K562 (cell line): Measurements from ENCODE around the gene RTL5. TPM values are rescaled to one million over a fixed set of nuclear protein-coding genes. Genes with fewer than 3 reads are reported as not detected.

ENCODE experiments used
- ATAC-seq: fragments of 200-7000 bp; cut with Tn5 transposase; 3 replicates; pipeline ENCODE4 v1.9.1; 2020; ENCODE audit warnings: moderate library complexity
- BruUV-seq: library from RNA; stranded (reverse); fragments of 400-500 nt; replicated peaks from 2 replicates; lab custom pipeline; 2021; lab: Mats Ljungman, UMichigan
- CTCF ChIA-PET: fragments of 300-600 bp; formaldehyde crosslinking; extraction: SDS; loops from one replicate; lab custom pipeline; 2021; ENCODE audit warnings: low intra/inter-chr PET ratio; lab: Yijun Ruan, JAX
- POLR2A ChIA-PET: fragments of 300-600, 350-650 bp; sonication (Branson Sonifier 250); formaldehyde crosslinking; extraction: SDS; loops from one replicate; lab custom pipeline; 2021; ENCODE audit warnings: antibody characterized with exemption, inconsistent platforms; lab: Yijun Ruan, JAX
- DNase-seq, 4 experiments: peaks; one replicate each; pipeline versions ENCODE4 v3.0.0 to v3.0.0-alpha.2; 2011 to 2018; ENCODE audit warnings: low spot score in 3 of 4, mixed read lengths in 3 of 4; ENCODE audit errors: extremely low read depth in 1 of 4
- FAIRE-seq: peaks from 2 replicates; lab custom pipeline; 2011; peaks lifted over from hg19 to GRCh38; lab: Jason Lieb, UNC
- H2AFZ ChIP-seq: 2 replicates; pipeline ENCODE4 v1.6.0; 2011; ENCODE audit warnings: low read depth, low read length, control low read depth, inconsistent platforms
- H3K27ac ChIP-seq: fragments of 200-600 bp; 3 replicates; pipeline ENCODE4 v1.8.0; 2011; ENCODE audit warnings: low read depth, mild to moderate bottlenecking, control low read depth, inconsistent platforms, low read length, moderate library complexity, mixed read lengths; ENCODE audit errors: extremely low read depth
- H3K27me3 ChIP-seq, 2 experiments: fragments of 300-600 bp in 1 of 2; 2 replicates in 1 of 2; 3 replicates in 1 of 2; pipeline versions ENCODE4 v1.6.0 to v1.8.0; 2011; ENCODE audit warnings: inconsistent platforms in 2 of 2, low read length in 2 of 2, mild to moderate bottlenecking in 1 of 2, mixed read lengths in 1 of 2, moderate library complexity in 1 of 2; ENCODE audit not compliant: control insufficient read depth in 2 of 2, insufficient read depth in 2 of 2
- H3K36me3 ChIP-seq: fragments of 300-600 bp; 3 replicates; pipeline ENCODE4 v1.8.0; 2011; ENCODE audit warnings: mild to moderate bottlenecking, low read length, inconsistent platforms; ENCODE audit not compliant: control insufficient read depth, insufficient read depth
- H3K4me1 ChIP-seq, 2 experiments: fragments of 200-600 bp in 1 of 2; replicated peaks in 1 of 2; 2 replicates in 1 of 2; 3 replicates in 1 of 2; pipeline versions ENCODE4 v1.5.1 to v1.8.0; 2011; ENCODE audit warnings: inconsistent platforms in 2 of 2, low read length in 2 of 2, mild to moderate bottlenecking in 1 of 2, mixed read lengths in 1 of 2, moderate library complexity in 1 of 2; ENCODE audit not compliant: control insufficient read depth in 2 of 2, insufficient read depth in 2 of 2
- H3K4me2 ChIP-seq: 2 replicates; pipeline ENCODE4 v1.6.1; 2011; ENCODE audit warnings: low read length, control low read depth, inconsistent platforms, mixed read lengths; ENCODE audit not compliant: insufficient read depth
- H3K4me3 ChIP-seq: fragments of 200-600 bp; sonication (generic), shearing (Covaris generic); 2 replicates; pipeline ENCODE4 v1.5.1; 2016; ENCODE audit warnings: control low read depth, inconsistent platforms
- H3K79me2 ChIP-seq: fragments of 200-600 bp; 3 replicates; pipeline ENCODE4 v1.8.0; 2011; ENCODE audit warnings: low read length, inconsistent platforms; ENCODE audit not compliant: control insufficient read depth, insufficient read depth
- H3K9ac ChIP-seq, 2 experiments: 2 replicates each; pipeline versions ENCODE4 v1.6.0 to v1.6.1; 2011; ENCODE audit warnings: low read depth in 2 of 2, low read length in 2 of 2, control low read depth in 1 of 2, inconsistent platforms in 1 of 2, mild to moderate bottlenecking in 1 of 2, mixed read lengths in 1 of 2; ENCODE audit not compliant: insufficient read depth in 1 of 2
- H3K9me1 ChIP-seq: one replicate; pipeline ENCODE4 v1.6.0; 2011; ENCODE audit warnings: inconsistent platforms, mild to moderate bottlenecking, low read length, moderate library complexity; ENCODE audit not compliant: control insufficient read depth, insufficient read depth
- H3K9me3 ChIP-seq: replicated peaks from 2 replicates; pipeline ENCODE4 v1.5.1; 2011; ENCODE audit warnings: low read depth, low read length, inconsistent platforms; ENCODE audit not compliant: control insufficient read depth, insufficient read depth
- H4K20me1 ChIP-seq: replicated peaks from 2 replicates; pipeline ENCODE4 v1.6.1; 2011; ENCODE audit warnings: low read length, inconsistent platforms, mixed read lengths; ENCODE audit not compliant: control insufficient read depth, insufficient read depth
- KAT7 ChIP-seq: sonication (generic); formaldehyde crosslinking; IDR thresholded peaks from 2 replicates; pipeline ENCODE4 v1.8.0; 2022; ENCODE audit warnings: missing genetic modification reagents, mild to moderate bottlenecking, borderline replicate concordance
- L3MBTL2 ChIP-seq: fragments of 450-650 bp; IDR thresholded peaks from 2 replicates; pipeline ENCODE4 v1.6.1; 2016; ENCODE audit warnings: mild to moderate bottlenecking, moderate library complexity
- RBM14 ChIP-seq: fragments of 200-400 bp; formaldehyde crosslinking; IDR thresholded peaks from 2 replicates; pipeline ENCODE4 v1.6.1; 2018; ENCODE audit warnings: low read depth, mild to moderate bottlenecking, low read length, moderate library complexity, borderline replicate concordance; ENCODE audit not compliant: insufficient read depth
- SRSF3 ChIP-seq: fragments of 200-400 bp; formaldehyde crosslinking; IDR thresholded peaks from 2 replicates; pipeline ENCODE4 v1.6.1; 2016; ENCODE audit warnings: mild to moderate bottlenecking, low read length, moderate library complexity; ENCODE audit not compliant: insufficient read depth
- YBX1 ChIP-seq: fragments of 450-650 bp; IDR thresholded peaks from 2 replicates; pipeline ENCODE4 v1.7.1; 2016; ENCODE audit warnings: mild to moderate bottlenecking
- ZFPM2 ChIP-seq: fragments of 250-450 bp; sonication (Bioruptor Pico); IDR thresholded peaks from 2 replicates; pipeline ENCODE4 v1.5.1; 2022; ENCODE audit warnings: mild to moderate bottlenecking
- ZNF644 ChIP-seq: fragments of 200-800 bp; sonication (Bioruptor generic); IDR thresholded peaks from 2 replicates; pipeline ENCODE4 v1.6.1; 2016; ENCODE audit warnings: low read depth, missing genetic modification characterization, missing compliant biosample characterization
- ZNF696 ChIP-seq: fragments of 250-450 bp; sonication (Bioruptor Pico); conservative IDR thresholded peaks from 2 replicates; pipeline ENCODE4 v1.4.0; 2020; ENCODE audit warnings: mild to moderate bottlenecking, moderate library complexity
- WGBS: fragments of 100-300 bp; shearing (Covaris generic); methylation state at CpG from one replicate; pipeline ENCODE4 v1.1.6; 2016; ENCODE audit warnings: low coverage, mixed read lengths; ENCODE audit not compliant: insufficient coverage; ENCODE audit errors: missing lambda C conversion rate; 5-methylcytosine and 5-hydroxymethylcytosine counted together
- in situ Hi-C: fragments of 300-500 bp; cut with MboI; formaldehyde crosslinking; loops from 4 replicates; pipeline ENCODE4 v1.15.0; 2018; ENCODE audit warnings: inconsistent platforms, mixed read lengths
- intact Hi-C: fragments of 100-400 bp; cut with micrococcal nuclease; formaldehyde crosslinking; loops from 2 replicates; pipeline ENCODE4 v1.14.2; 2022
- polyA plus RNA-seq, 8 experiments: library from polyadenylated mRNA; depleted of rRNA in 4 of 8; stranded (reverse) in 5 of 8; unstranded in 3 of 8; fragments of >200 nt; fragmentation: Nextera tagmentation in 2 of 8; fragmentation: Illumina TruSeq in 1 of 8; extraction: Ambion mirVana in 2 of 8; extraction: Trizol in 1 of 8; gene quantifications; 2 replicates each; pipeline versions ENCODE4 v1.2.1 to v1.2.3, GENCODE V29; 2011 to 2014; ENCODE audit warnings: inconsistent platforms in 1 of 8, missing spikeins in 1 of 8
- total RNA-seq, 7 experiments: library from RNA; depleted of rRNA in 6 of 7; stranded (reverse); fragments of >200 nt in 6 of 7; fragmentation: Illumina TruSeq in 2 of 7; extraction: Trizol in 2 of 7; gene quantifications; 2 replicates each; pipeline versions ENCODE4 v1.2.1 to v1.2.3, GENCODE V29; 2011 to 2021; ENCODE audit warnings: low replicate concordance in 1 of 7
- TF ChIP-seq, protein P1 (sequence below), 2 experiments: IDR thresholded peaks; 2 replicates each; pipeline ENCODE4 v1.6.1; 2011; ENCODE audit warnings: borderline replicate concordance in 1 of 2, control low read depth in 1 of 2, low read depth in 1 of 2, low read length in 1 of 2, mild to moderate bottlenecking in 1 of 2, mixed read lengths in 1 of 2, moderate library complexity in 1 of 2; ENCODE audit not compliant: insufficient read depth in 1 of 2, insufficient read length in 1 of 2, poor library complexity in 1 of 2, severe bottlenecking in 1 of 2; ENCODE audit errors: extremely low read depth in 1 of 2
- TF ChIP-seq, protein P2 (sequence below): fragments of 450-650 bp; formaldehyde crosslinking; IDR thresholded peaks from 2 replicates; pipeline ENCODE4 v1.4.0; 2020; ENCODE audit warnings: mild to moderate bottlenecking, moderate library complexity
- TF ChIP-seq, protein P3 (sequence below): fragments of 450-650 bp; conservative IDR thresholded peaks from 2 replicates; pipeline ENCODE4 v1.6.1; 2016; ENCODE audit warnings: missing genetic modification characterization, low read depth, mild to moderate bottlenecking, control low read depth, missing compliant biosample characterization

The RTL5 gene
- total and polyA plus RNA-seq, 9 of the 15 experiments (the other 6 are each of a cell fraction or from before 2014, with no cell fraction given): 0.03 TPM; not detected in 8

DNA sequence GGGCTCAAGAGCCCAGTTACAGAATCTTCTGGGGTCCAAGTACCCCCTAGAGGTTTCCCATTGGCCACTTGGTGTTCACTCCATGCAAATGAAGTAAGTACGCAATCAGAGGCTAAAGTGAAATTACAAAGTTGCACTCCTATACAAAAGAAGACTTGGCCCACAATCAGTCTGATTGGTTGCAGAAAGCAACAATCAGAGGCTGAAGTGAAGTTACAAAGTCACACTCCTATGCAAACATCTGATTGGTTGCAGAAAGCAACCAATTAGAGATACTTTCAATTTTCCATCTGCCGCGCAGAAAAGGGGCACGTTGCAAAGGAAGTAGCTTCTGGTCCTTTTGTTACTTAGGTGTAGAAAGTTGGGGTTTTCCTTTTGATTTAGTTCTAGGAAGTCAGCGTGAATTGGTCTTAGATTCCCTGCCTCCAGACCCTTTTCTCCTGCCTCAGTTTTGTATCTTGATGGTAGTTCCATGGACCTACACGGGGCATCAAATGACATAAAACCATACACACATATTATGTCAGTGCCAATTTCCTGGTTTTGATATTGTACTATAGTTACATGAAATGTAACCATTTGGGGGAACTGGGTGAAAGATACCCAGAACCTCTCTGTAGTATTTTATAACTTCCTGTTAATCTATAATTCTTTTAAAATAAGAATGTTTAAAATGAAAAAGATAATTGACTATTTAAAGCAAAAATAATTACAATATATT is 37.5 kb upstream of the RTL5 start (continued):
- TF ChIP-seq, protein P1, sequence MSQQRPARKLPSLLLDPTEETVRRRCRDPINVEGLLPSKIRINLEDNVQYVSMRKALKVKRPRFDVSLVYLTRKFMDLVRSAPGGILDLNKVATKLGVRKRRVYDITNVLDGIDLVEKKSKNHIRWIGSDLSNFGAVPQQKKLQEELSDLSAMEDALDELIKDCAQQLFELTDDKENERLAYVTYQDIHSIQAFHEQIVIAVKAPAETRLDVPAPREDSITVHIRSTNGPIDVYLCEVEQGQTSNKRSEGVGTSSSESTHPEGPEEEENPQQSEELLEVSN (IDR thresholded peaks at IDR 0.05; ENCODE audit: borderline replicate concordance in 1 of 2, extremely low read depth in 1 of 2, insufficient read depth in 1 of 2, insufficient read length in 1 of 2, low read depth in 1 of 2, low read length in 1 of 2, poor library complexity in 1 of 2, severe bottlenecking in 1 of 2): peak in 1 of 2 experiments; percentile 29
- TF ChIP-seq YBX1 (no peak), L3MBTL2 (peak; percentile 79)

DNA sequence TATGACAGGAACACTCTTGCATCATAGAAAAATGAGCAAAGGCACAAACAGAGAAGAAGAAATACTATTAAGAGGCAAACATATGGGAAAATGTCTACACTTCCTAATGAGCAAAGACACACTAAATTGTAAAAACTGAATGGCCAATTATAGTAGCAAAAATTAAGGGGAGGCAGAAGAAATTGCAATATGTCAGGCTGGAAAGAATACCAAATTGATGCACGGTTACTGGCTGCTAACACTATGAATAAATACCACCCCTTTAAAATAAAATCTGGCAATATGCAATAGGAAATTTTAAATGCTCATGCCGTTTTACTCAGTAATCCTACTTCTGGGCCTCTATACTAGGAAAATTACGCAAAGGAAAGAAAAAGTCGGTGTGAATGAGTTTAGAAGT is 33.8 kb upstream of the RTL5 start:
- POLR2A ChIA-PET: no interaction called here
- CTCF ChIA-PET: no interaction called here
- intact Hi-C loops: no loop called here
- no peak for TF ChIP-seq ZNF696 (CRISPR knock-in tag)
- no peak for TF ChIP-seq ZFPM2 (CRISPR knock-in tag)
- TF ChIP-seq, protein P2, sequence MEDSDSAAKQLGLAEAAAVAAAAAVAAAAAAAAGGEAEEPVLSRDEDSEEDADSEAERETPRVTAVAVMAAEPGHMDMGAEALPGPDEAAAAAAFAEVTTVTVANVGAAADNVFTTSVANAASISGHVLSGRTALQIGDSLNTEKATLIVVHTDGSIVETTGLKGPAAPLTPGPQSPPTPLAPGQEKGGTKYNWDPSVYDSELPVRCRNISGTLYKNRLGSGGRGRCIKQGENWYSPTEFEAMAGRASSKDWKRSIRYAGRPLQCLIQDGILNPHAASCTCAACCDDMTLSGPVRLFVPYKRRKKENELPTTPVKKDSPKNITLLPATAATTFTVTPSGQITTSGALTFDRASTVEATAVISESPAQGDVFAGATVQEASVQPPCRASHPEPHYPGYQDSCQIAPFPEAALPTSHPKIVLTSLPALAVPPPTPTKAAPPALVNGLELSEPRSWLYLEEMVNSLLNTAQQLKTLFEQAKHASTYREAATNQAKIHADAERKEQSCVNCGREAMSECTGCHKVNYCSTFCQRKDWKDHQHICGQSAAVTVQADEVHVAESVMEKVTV: no peak
- no peak for TF ChIP-seq ZNF644 (tag)
- TF ChIP-seq, protein P3, sequence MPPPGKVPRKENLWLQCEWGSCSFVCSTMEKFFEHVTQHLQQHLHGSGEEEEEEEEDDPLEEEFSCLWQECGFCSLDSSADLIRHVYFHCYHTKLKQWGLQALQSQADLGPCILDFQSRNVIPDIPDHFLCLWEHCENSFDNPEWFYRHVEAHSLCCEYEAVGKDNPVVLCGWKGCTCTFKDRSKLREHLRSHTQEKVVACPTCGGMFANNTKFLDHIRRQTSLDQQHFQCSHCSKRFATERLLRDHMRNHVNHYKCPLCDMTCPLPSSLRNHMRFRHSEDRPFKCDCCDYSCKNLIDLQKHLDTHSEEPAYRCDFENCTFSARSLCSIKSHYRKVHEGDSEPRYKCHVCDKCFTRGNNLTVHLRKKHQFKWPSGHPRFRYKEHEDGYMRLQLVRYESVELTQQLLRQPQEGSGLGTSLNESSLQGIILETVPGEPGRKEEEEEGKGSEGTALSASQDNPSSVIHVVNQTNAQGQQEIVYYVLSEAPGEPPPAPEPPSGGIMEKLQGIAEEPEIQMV (tag): no peak
- no peak for TF ChIP-seq KAT7 (CRISPR knock-in tag)
- TF ChIP-seq SRSF3: no peak
- TF ChIP-seq RBM14: no peak

More for the DNA sequence above, 33.8 kb upstream of the RTL5 start:
- H3K4me2 ChIP-seq: no peak overlapping the region
- H3K36me3 ChIP-seq: no peaks in the 10 kb centered on the region
- no peak overlapping the region for H2AFZ ChIP-seq
- no peak overlapping the region for H3K27ac ChIP-seq
- no peak for ATAC-seq
- H3K9me1 ChIP-seq: no peaks in the 10 kb centered on the region
- DNase-seq: no peak
- H3K79me2 ChIP-seq: no peaks in the 10 kb centered on the region
- no peaks in the 10 kb centered on the region for H3K4me1 ChIP-seq
- no peak overlapping the region for H3K4me3 ChIP-seq
- WGBS: 0% methylated on average over 4 of the region's 4 CpGs
- no peaks in the 10 kb centered on the region for H4K20me1 ChIP-seq
- FAIRE-seq: no peak
- in situ Hi-C loops: no loop called here
- no peaks in the 10 kb centered on the region for H3K9me3 ChIP-seq
- no peak overlapping the region for H3K9ac ChIP-seq
- BruUV-seq: no TSS peak
- no peaks in the 10 kb centered on the region for H3K27me3 ChIP-seq
